WI38 (cell line): Measurements from ENCODE around the gene GJA3.

Experiments used
- H3K4me3 ChIP-seq: 2 replicates; pipeline ENCODE4 v1.5.1; 2011; ENCODE audit warnings: low read depth, mild to moderate bottlenecking, control low read depth, low read length
- TF ChIP-seq, protein P1 (sequence below): IDR thresholded peaks from 2 replicates; pipeline ENCODE4 v1.5.1; 2012; ENCODE audit warnings: low read depth, mild to moderate bottlenecking, control low read depth, low read length

GJA3 gene

DNA sequence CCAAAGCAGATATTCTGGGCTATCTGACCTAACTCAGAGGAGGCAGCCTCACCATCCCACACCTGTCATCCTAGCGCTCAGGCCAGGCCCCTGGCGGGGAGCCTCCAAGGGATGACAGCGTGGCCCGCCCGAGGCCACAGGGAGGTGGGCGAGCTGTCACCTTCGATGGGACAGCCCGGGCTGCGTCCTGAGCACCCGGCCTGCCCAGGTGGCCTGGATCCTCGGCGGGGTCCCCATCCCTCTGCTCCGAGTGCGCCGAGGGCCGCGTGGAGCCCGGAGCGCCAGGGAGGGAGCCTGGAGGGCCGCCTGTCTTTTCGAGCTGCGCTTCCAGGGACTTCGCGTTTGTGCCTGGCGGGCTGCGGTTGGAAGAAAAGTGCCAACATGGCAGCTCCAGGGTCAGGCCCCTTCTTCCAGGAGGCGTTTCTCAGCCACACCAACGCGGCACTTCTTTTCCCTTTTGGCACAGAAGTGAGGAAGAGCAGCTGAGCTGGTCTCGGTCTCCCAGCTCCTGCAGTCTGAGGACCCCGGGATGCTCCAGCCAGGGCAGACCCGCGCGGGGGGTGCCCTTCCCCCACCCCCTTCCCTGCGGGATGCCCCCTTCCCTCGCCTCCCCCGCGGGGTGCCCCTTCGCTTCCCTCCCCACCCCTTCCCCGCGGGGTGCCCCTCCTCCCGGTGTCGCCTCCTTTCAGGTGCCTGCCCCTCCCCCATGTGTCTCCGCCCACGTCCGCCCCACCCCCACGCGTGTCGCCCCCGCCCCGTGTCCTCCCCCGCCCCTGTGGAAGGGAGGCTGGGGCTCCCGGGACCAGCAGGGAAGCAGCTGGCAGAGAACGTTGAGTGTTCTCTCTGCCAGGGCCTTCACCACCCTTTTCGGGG lies 42.3 kb downstream of the GJA3 start:
- H3K4me3 ChIP-seq, result peak overlapping the region; percentile 9; the same call in 1 of the 2 replicates
- TF ChIP-seq, protein P1, sequence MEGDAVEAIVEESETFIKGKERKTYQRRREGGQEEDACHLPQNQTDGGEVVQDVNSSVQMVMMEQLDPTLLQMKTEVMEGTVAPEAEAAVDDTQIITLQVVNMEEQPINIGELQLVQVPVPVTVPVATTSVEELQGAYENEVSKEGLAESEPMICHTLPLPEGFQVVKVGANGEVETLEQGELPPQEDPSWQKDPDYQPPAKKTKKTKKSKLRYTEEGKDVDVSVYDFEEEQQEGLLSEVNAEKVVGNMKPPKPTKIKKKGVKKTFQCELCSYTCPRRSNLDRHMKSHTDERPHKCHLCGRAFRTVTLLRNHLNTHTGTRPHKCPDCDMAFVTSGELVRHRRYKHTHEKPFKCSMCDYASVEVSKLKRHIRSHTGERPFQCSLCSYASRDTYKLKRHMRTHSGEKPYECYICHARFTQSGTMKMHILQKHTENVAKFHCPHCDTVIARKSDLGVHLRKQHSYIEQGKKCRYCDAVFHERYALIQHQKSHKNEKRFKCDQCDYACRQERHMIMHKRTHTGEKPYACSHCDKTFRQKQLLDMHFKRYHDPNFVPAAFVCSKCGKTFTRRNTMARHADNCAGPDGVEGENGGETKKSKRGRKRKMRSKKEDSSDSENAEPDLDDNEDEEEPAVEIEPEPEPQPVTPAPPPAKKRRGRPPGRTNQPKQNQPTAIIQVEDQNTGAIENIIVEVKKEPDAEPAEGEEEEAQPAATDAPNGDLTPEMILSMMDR, result no peak

DNA sequence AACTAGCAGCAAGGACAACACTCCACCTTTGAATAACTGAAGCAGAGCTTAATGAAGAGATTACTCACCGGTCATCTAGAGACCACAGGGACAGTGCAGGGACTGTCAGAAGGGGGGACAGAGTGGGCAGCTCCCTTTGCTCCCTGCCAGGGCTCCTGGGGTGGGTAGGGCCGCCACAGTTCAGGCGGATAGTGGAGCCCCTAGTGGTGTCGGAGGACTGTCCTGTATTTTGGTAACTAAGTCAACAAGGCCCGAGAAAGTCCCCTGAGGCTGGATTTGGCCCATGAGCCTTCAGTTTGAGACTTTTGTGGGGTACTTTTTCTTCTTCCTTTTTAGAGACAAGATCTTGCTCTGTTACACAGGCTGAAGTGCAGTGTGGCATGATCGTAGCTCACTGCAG lies 44.6 kb downstream of the GJA3 start:
- TF ChIP-seq, protein P1, result no peak
- no peak overlapping the region for H3K4me3 ChIP-seq

DNA sequence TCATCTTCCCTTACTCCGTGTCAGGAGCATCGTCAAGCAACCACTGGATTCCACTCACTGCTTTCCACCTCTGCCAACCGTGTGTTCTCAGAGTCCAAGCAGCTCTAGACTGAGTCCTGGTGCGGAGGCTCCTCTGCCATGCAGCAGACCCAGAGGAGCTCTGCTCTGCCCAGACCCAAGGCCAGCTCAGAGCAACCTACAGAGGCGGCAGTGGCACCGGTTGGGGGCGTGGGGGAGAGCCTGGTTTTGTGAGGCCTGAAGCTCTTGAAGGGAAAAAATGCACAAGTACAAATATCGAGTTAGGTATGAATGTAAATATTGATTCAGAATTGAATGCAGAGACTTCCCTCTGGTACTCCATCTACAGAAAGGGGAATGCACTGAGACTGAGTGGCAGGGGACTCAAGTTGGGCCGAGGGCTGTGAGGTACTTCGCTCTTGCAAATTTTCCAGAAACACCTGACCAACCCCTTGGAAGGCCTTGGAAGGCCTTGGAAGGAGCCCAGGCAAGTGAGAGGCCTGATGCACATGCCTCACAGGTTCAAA lies 46.7 kb downstream of the GJA3 start:
- TF ChIP-seq, protein P1, result no peak
- no peak overlapping the region for H3K4me3 ChIP-seq

DNA sequence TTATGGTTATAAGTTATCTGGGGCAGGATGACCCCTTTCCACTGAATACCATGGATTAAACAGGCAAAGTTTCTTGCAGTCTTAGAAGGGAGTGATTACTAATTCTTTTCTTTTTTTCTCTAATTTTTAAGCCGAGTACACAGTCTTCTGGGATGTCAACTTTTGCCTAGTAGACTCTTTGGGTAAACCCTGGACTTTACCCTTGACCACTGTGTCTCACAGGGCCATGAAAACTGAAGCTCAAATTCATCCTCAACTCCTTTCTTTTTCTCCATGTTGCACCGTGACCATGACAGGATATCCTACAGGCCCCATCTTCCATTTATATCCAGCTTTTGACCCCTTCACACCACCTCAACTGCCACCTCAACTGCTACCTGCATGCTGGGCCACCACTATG lies 51.8 kb downstream of the GJA3 start:
- TF ChIP-seq, protein P1, result no peak
- H3K4me3 ChIP-seq, result no peak overlapping the region

DNA sequence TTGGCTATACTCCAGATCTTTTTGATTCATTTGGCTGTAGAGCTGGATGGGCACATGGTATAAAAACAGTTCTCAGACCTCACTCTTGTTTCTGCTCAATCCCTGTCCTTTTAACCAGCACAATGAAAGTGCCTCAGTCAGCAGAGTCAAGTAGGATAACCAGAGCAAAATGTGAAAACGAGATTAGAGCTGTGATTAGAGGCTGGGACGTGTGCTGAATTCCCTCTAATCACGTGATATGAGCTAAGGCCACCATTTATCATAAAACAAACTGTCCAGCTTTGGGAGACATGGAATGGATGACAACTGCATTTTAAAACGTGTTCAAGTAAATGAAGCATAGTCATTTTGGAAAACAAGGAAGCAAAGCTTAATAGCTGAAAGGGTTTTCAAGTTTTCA lies 54.1 kb downstream of the GJA3 start:
- no peak overlapping the region for H3K4me3 ChIP-seq
- TF ChIP-seq, protein P1, result no peak

DNA sequence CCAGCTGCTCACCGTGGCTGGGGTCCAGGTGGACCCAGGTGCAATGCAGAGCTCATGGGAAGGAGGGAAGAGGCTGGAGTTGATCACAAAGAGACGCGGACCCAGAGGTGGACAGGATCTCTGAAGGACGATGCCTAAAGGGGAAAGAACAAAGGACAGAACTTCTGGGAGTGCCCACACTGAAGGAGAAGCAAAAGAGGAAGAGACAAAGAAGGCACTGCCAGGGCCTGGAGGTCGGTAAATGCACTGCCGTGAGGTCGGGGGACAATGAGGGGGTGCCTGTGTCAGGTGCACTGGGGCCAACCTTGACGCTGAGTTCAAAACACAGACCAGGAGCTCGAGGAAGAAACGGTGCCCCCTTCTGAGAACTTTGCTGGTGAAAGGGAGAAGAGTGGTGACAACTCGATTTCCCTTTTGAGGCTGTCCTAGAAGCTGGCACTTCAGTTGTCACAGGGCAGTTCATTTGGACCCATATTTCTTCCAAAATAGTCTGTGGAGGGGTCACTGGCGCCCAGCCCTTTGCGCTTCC lies 55.6 kb downstream of the GJA3 start:
- no peak overlapping the region for H3K4me3 ChIP-seq
- TF ChIP-seq, protein P1, result no peak
